ENCODE measurements around the gene TEX30.
A peak's percentile ranks its signal among the peaks of the same experiment; 100 is the strongest.

Gene TEX30

DNA sequence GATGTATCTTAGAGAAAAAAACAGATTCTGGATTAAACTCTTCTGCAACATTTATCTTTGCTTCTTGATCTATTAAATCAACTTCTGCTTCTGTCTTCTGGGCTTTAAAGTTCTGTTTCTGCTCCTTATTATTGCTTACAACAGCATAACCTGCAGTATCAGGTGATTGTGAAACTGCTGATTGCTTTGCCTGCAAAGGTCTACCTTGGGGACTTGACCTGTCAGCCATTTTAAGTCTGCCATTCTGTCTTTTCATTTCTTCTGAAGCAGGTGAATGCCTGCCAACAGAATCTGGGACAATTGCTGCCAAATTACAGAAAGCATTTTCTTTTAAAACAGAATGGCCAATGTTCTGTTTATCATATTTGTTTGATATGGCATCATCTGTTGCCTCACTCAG lies 31.1 kb downstream of the TEX30 start:
- TF ChIP-seq CTCF (IDR thresholded peaks at IDR 0.05; ENCODE audit: low read depth, low read length), result no peak
- no peak for DNase-seq (ENCODE audit: extremely low read depth, low read depth)

GRCh38 chr13:102742101-102742500 lies 31.5 kb downstream of the TEX30 start:
- no peak for TF ChIP-seq CTCF (IDR thresholded peaks at IDR 0.05; ENCODE audit: low read depth, low read length)
- DNase-seq (ENCODE audit: extremely low read depth, low read depth), result no peak

DNA sequence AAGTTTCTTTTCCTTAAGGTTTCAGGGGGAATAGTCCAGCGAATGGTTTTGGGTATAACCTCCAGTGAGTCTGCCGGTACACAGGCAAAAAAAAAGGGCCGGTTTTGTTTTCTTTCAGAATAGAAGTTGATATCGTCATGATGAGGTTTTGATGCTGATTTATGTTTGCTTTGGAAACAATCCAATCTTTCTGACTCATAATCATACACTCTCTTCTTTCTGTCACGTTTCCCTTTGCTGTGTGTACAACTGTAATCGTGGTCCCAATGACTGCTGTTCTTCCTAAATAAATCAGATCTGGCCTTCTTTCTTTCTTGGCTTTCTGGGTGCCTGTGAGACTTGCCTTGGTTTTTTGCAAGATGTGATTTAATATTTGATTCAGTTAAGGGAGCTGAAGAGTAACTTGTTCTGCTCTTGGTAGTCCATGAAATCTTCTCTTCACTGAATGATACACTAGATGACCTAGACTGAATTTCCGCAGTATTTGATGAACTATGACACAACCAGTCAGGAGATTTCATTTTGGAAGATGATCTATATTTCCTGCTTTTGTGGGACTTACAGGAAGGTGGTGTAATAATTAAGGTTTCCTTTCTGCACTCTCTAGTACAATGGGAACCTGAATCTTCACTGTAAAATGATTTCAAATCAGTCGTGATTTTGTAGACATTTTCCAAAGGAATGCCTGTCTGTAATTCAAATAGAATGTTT lies 43.9 kb downstream of the TEX30 start:
- no peak for TF ChIP-seq CTCF (IDR thresholded peaks at IDR 0.05; ENCODE audit: low read depth, low read length)
- no peak for DNase-seq (ENCODE audit: extremely low read depth, low read depth)

- no peak; the same call in 1 of the 2 replicates for TF ChIP-seq CTCF (IDR thresholded peaks at IDR 0.05; ENCODE audit: low read depth, low read length)
- DNase-seq (ENCODE audit: extremely low read depth, low read depth), result no peak
Observed at GRCh38 chr13:102726430-102726829, 47.2 kb downstream of the TEX30 start.

DNA sequence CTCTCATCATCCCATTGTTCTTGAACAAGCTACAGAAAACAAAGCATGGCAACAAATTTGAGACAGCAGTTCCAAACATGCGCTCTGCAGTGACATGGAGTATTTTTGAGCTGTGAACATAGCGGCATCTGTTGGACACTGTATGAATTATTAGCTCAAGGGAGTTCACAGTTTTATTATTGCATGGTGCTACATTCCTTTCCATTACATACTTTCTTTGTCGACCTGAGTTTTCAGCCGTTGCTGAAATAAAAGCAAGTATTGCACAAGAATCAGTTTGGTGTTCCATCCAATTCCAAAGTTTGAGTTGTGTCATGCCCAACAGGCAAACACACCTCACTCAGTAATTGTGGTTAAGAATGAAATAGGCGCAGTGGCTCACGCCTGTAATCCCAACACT lies 48.7 kb downstream of the TEX30 start:
- no peak for DNase-seq (ENCODE audit: extremely low read depth, low read depth)
- peak; percentile 62 for TF ChIP-seq CTCF (IDR thresholded peaks at IDR 0.05; ENCODE audit: low read depth, low read length)

GRCh38 chr13:102721800-102722231 lies 51.8 kb downstream of the TEX30 start:
- DNase-seq (ENCODE audit: extremely low read depth, low read depth), result no peak
- TF ChIP-seq CTCF (IDR thresholded peaks at IDR 0.05; ENCODE audit: low read depth, low read length), result no peak

DNA sequence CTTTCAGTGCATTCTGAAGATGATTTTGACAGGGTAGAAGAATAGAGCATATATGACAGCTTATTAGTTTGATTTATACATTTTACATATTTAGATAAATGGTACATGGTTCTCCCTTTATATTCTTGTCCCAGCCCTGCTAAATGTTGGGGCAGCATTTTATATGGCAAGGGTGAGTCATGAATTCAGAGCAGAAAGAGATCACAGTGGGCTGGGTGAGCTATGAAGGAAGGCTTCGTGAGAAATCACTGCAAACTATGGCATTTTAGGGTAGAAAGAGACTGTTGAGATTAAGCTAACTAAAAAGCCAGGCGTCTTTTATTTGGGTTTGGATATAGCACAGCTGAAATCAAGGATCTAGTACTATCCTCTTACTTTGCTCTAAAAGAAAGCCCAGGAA lies 54.8 kb downstream of the TEX30 start:
- TF ChIP-seq CTCF (IDR thresholded peaks at IDR 0.05; ENCODE audit: low read depth, low read length), result no peak
- DNase-seq (ENCODE audit: extremely low read depth, low read depth), result no peak

Measured in AG09319 (cell line).